HG02884 (cell line): ENCODE results near the gene PAK4.
"Not testable (repeated sequence)": the region's sequence is repeated elsewhere in the genome, so short reads cannot be mapped to it uniquely, and the experiment has no call there.

Experiments
- ATAC-seq: cut with Tn5 transposase; IDR thresholded peaks from one replicate; pipeline ENCODE4 v1.9.1; 2021; ENCODE audit warnings: mild to moderate bottlenecking, moderate library complexity; ENCODE audit not compliant: unreplicated experiment

PAK4 gene

GRCh38 chr19:39099341-39099740 lies 26.2 kb upstream of the PAK4 start:
- no peak for ATAC-seq

DNA sequence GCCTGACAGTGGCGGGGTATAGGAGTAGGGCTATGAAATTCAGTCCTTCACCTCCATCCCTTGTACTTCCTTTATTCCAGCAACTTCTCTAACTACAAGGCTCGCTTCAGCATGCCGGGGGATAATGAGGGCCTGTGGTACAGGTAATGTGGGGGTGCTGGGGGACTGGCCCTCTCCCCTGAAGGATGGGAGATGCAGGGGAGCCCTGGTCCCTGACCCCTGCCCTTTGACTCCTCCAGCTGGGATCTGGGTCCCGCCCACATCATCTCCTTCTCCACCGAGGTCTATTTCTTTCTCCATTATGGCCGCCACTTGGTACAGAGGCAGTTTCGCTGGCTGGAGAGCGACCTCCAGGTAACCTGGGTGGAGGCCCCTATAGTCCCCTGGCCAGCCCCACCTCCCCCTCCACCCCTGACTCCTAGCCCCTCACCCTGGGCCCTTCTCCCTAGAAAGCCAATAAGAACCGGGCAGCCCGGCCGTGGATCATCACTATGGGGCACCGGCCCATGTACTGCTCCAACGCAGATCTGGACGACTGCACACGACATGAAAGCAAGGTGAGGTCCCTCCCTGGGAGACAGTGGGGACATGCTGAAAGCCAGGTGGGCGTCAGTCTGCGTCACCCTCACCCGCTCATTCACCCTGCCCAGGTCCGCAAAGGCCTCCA lies 25.0 kb upstream of the PAK4 start:
- ATAC-seq, result no peak

- no peak for ATAC-seq
Measured at GRCh38 chr19:39103151-39103550, 22.4 kb upstream of the PAK4 start.

DNA sequence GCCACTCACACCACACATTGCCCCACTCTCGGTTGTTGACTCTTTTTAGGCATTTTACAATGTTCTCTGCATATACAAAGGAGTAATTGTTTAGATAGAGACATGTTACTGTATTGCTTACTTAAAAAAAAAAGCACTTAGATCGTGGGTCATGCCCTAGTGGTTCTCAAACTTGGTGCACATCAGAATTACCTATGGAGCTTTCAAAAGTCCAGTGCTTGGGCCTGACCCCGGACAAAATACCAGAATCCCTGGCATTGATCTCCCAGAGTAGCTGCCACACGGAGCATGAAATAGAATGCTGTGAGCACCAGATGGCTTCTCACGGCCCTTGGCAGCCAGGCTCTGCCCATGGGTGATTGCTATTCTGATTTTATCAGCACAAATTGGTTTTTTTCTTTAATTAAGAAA lies 21.4 kb upstream of the PAK4 start:
- no peak for ATAC-seq

DNA sequence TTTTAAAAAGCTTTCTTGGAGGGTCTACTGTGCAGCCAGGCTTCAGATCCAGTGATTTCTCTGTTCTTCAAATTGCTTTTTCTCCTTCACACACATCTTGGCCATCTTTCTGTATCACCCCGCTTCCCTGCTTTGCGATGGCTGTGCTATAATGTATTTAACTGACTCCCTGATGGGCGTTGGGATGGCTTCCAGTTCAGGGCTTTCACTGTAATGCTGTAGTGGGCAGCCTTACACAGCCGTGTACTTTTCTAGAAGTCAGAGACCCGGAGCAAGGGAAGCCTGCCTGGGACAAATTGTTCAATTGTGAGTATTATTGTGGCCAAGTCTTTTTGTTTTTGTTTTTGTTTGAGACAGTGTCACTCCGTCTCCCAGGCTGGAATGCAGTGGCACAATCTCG lies 19.4 kb upstream of the PAK4 start:
- ATAC-seq, result no peak

DNA sequence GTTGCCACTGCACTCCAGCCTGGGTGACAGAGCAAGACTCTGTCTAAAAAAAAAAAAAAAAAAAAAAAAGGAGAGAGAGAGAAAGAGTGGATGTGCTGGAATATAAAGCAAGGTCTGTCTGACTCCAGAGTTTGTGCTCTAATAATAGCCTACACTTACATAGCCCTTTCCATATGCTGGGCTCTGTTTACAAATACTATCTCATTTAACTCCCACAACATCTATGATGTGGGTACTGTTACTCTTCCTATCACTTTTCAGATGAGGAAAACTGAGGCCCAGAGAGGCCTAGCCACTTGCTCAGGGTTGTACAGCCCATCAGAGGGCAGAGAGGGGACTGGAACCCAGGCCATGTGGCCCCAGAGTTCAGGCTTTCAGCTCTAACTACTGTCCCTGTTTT lies 15.9 kb upstream of the PAK4 start:
- no peak for ATAC-seq

DNA sequence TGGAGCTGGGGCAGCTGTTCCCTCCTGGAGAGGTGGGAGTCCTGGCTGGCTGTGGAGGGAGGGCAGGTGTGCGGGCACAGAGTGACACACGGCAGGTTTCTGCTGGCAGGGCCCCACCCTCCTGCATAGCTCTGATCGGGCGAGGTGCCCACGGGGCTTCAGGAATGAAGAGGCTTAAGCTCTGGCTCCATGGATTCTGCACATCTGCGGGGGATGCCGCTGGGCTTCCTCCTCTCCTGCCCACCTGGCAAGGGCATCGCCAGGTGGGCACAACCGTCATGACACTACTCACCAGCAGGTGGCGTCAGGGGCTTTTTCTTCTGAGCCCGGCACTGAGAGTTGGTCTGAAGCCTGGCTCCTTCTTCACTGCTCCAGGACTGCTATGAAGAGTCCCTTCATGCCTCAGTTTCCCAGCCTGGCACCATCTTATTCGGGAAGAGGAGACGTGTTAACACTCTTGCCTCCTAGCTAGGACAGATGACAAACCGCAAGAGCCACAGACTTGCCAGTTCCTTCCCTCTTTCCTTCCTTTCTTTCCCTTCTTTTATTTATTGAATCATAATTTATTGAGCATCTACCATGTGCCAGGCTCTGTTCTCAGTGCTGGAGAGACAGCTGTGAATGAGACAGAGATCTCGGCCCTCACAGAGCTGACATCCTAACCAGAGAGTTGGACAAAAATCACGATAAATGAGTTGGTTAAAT lies 15.2 kb upstream of the PAK4 start:
- ATAC-seq, result no peak

DNA sequence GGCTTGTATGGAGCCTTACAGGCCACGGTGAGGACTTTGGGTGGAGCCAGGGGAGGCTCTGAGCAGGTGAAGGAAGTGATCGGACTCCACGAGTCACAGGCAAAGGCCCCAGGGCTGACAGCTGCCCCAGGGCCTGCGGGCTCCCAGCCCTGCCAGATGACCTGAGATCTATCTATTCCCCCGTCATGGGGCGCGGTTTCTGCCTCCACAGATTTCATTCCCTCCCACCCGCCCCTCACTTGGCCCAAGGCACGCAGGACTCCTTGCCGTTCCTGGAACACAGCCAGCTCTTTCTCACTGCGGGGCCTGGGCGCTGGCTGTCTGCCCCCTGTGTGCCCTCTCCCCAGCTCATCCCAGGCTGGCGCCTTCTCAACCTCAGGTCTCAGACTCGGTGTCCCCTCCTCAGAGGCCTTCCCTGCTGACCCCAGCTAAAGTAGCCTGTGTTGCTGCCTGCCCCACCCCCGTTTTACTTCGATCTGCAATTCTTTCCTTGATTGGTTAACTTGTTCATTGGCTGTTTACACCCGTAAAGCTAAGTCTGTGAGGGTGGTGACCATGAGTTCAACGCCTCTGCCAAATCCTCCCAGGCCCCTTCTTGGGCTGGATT lies 13.9 kb upstream of the PAK4 start:
- no peak for ATAC-seq

DNA sequence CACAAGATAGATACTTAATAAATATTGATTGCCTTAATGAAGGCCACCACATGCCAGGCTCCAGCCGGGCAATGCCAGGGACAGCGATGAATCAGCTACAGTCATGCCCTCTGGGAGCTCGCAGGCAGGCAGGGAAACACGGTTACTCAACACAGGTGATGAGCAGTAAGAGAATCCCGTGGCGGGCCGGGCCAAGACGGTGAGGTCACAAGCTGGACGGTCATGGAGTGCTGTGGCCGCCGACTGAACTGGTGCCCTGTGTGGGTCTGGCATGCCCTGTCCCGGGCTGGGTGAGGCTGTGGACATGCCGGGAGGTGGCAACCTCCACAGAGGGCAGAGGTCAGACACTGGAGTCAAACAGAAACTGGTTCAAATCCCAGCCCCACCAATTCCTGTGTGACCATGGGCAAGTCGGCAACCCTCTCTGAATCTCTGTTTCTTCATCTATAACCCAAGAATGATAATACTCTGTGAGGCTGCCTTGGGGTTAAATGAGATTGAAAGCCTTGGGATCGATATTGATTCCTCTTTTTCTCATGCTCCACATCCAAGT lies 13.2 kb upstream of the PAK4 start:
- ATAC-seq, result no peak

- no peak for ATAC-seq
Measured at GRCh38 chr19:39113199-39113598, 12.4 kb upstream of the PAK4 start.

DNA sequence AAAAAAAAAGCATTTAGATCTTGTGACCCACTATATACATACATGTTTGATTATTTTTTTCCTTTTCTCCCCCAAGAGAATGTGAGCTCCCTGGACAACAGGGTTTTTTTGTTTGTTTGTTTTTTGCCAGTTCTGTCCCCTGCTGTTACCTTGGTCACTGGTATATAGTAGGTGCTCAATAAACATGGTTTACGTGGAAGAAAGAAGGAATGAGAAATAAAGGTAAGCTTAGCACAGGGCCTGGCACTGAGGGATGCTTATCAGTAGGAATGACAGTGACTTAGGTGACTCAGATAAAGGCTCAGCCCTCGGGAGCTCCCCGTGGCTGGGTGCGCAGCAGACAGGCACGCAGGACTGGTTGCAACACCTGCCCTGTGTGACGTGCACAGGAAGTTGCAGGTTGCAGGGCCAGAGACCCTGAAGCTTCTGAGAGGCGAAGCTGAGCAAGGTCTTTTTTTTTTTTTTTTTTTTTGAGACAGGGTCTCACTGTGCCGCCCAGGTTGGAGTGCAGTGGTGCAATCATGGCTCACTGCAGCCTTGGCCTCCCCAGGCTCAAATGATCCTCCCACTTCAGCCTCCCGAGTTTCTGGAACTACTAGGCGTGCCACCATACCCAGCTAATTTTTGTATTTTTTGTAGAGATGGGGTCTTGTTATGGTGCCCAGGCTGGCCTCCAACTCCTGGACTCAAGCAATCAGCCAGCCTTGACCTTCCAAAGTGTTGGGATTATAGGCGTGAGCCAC lies 10.3 kb upstream of the PAK4 start:
- ATAC-seq, result no peak

GRCh38 chr19:39117023-39117422 lies 8.6 kb upstream of the PAK4 start:
- not testable (repeated sequence) for ATAC-seq

DNA sequence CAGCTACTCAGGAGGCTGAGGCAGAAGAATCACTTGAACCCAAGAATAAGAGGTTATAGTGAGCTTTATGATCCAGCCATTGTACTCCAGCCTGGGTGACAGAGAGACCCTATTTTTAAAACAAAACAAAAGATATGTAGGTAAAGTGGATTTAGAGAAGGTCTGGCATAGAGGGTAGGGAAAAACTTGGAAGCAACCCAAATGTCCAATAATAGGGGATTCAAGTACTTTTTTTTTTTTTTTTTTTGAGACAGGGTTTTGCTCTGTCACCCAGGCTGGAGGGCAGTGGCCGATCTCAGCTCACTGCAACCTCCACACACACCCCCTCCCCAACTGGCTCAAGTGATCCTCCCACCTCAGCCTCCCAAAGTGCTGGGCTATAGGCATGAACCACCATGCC lies 5.8 kb upstream of the PAK4 start:
- ATAC-seq, result no peak

GRCh38 chr19:39122934-39123731 lies 2.5 kb upstream of the PAK4 start:
- ATAC-seq, result no peak

GRCh38 chr19:39124136-39124764 lies 1.3 kb upstream of the PAK4 start:
- no peak for ATAC-seq

DNA sequence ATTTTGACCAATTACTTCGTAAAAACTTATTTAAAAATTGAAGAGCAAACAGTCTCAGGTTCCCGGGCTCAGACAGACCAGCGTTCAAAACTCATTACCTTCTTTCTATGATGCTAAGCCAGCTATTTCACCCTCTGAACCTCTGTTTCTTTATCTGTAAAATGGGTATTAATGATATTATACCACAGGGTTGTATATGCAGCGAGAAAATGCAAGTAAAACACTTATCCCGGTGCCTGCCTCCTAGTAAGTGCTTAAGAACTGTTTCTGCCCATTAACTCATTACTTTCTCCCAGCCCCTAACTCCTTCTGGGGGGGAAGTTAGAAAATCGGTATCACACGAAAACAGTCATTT lies 410 bp upstream of the PAK4 start:
- no peak for ATAC-seq

DNA sequence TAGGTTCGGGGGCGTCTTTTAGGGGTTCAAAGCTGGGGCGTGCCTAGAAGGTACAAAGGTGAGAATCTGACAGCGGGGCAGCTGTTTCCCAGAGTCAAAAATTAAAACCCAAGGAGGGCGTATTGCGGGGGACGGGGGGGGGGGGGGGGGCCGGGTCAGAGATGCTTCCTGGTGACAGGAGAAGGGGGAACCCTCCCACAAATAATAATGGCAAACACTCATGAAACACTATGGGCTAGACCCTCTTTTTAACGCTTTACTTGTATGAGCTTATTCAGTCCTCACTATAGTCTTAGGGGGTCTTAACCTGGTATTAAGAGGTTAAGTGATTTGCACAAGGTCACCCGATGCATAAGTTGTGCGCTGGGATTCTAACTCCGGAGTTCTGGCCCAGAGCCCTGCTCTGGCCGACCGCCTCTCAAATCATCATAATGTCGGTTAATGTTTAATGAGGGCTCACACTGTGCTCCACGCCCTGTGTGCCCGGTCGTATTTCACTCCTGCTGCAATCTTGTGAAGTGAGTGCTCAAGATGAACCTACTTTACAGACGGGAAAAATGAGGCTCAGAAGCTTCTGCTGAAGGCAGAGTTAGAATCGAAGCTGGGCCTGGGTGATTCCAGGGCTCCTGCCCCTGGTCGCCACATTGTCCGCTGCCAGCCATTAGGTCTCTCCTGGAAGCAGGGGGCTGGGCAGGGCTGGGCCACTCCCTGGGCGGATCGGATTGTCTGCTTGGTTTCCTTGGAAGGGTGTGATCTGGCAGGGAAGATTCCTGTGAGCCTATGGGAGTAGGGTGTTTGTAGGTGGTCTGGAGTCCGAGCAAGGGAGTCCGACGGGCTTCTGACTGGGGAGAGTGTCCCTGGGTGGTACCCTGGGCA lies 964 bp downstream of the PAK4 start:
- ATAC-seq, result no peak

DNA sequence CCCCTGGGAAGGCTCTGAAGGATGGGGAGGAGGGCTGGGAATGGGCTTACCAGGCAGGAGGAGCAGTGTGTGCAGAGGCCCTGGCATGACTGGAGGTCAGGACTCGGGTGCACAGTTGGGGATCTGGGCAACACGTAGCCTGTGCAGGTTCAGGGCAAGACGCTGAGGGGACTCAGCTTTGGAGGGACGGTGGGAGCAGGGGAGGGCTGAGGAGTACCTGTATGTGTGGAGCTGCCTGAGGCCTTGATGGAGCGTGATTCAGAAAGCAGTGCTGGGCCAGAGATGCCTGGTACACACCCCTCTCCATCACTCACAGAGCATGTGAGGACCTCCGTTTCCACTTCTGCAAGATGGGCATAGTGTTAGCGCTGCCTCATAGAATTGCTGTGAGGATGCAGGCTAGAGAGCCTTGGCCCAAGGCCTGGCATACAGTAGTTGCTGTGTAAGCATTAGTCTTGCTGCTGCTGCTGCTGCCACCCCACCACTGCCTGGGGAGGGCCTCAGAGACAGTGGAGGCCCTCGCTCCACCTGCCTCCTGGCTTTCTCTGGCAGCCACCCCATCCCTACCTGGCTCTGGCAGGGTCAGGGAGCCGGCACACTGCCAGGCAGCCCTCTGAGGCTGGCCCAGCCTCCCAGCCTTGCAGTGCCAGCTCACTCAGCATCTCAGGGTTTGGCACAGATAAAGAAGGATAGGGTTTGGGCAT lies 2.4 kb downstream of the PAK4 start:
- no peak for ATAC-seq
